HepG2 (cell line): Measurements from ENCODE around the gene LIM2. TPM values are rescaled to one million over a fixed set of nuclear protein-coding genes. Genes with fewer than 3 reads are reported as not detected.

Experiments used
- ASH2L ChIP-seq: fragments of 300-600, 200-600 bp; sonication (generic); IDR thresholded peaks from 2 replicates; pipeline ENCODE4 v1.7.0; 2017; ENCODE audit warnings: low read depth, mild to moderate bottlenecking, moderate library complexity, mixed read lengths, low read length; ENCODE audit not compliant: insufficient read length
- ATF1 ChIP-seq: IDR thresholded peaks from 2 replicates; pipeline ENCODE4 v1.6.1; 2016; ENCODE audit warnings: mild to moderate bottlenecking, control low read depth
- FOXA3 ChIP-seq: IDR thresholded peaks from 2 replicates; pipeline ENCODE4 v1.6.1; 2016; ENCODE audit warnings: missing genetic modification reagents, missing compliant biosample characterization
- FOXK2 ChIP-seq: fragments of 450-650 bp; IDR thresholded peaks from 2 replicates; pipeline ENCODE4 v1.6.1; 2016
- HDAC2 ChIP-seq: sonication (generic); formaldehyde crosslinking; IDR thresholded peaks from 2 replicates; pipeline ENCODE4 v1.4.0; 2020; ENCODE audit warnings: missing genetic modification reagents
- HNRNPL ChIP-seq: fragments of 200-400 bp; formaldehyde crosslinking; IDR thresholded peaks from 2 replicates; pipeline ENCODE4 v1.6.1; 2017; ENCODE audit warnings: mild to moderate bottlenecking, low read depth, low read length
- HOXA3 ChIP-seq: sonication (generic); formaldehyde crosslinking; IDR thresholded peaks from 2 replicates; pipeline ENCODE4 v1.5.0; 2020; ENCODE audit warnings: missing genetic modification reagents
- MAX ChIP-seq: IDR thresholded peaks from 2 replicates; pipeline ENCODE4 v1.6.1; 2012; ENCODE audit warnings: inconsistent platforms
- NFATC3 ChIP-seq: sonication (generic); formaldehyde crosslinking; IDR thresholded peaks from 2 replicates; pipeline ENCODE4 v1.5.1; 2020; ENCODE audit warnings: mild to moderate bottlenecking, missing genetic modification reagents
- NR0B2 ChIP-seq: sonication (generic); formaldehyde crosslinking; IDR thresholded peaks from 2 replicates; pipeline ENCODE4 v1.4.0; 2020; ENCODE audit warnings: mild to moderate bottlenecking, missing genetic modification reagents
- SATB2 ChIP-seq: sonication (generic); formaldehyde crosslinking; IDR thresholded peaks from 2 replicates; pipeline ENCODE4 v1.5.0; 2020; ENCODE audit warnings: missing genetic modification reagents
- SMARCC2 ChIP-seq: fragments of 450-650 bp; IDR thresholded peaks from 2 replicates; pipeline ENCODE4 v1.6.1; 2017; ENCODE audit warnings: antibody characterized with exemption, mild to moderate bottlenecking
- SOX5 ChIP-seq: IDR thresholded peaks from 2 replicates; pipeline ENCODE4 v1.6.1; 2016; ENCODE audit warnings: borderline replicate concordance
- TBP ChIP-seq: sonication (generic); formaldehyde crosslinking; IDR thresholded peaks from 2 replicates; pipeline ENCODE4 v1.5.0; 2020; ENCODE audit warnings: missing genetic modification reagents
- XRCC5 ChIP-seq: fragments of 200-400 bp; formaldehyde crosslinking; optimal IDR thresholded peaks from 2 replicates; pipeline ENCODE3; 2017; ENCODE audit warnings: mild to moderate bottlenecking, low read length
- ZNF230 ChIP-seq: sonication (generic); formaldehyde crosslinking; IDR thresholded peaks from 2 replicates; pipeline ENCODE4 v1.4.0; 2020; ENCODE audit warnings: mild to moderate bottlenecking, missing genetic modification reagents
- ZNF232 ChIP-seq: sonication (generic); formaldehyde crosslinking; IDR thresholded peaks from 2 replicates; pipeline ENCODE4 v1.4.0; 2020; ENCODE audit warnings: missing genetic modification reagents, borderline replicate concordance
- ZNF280B ChIP-seq: sonication (generic); formaldehyde crosslinking; IDR thresholded peaks from 2 replicates; pipeline ENCODE4 v1.5.0; 2020; ENCODE audit warnings: missing genetic modification reagents, mild to moderate bottlenecking, borderline replicate concordance
- ZNF672 ChIP-seq: sonication (generic); formaldehyde crosslinking; IDR thresholded peaks from 2 replicates; pipeline ENCODE4 v1.8.1; 2022; ENCODE audit warnings: missing genetic modification reagents
- ZNF766 ChIP-seq: sonication (generic); formaldehyde crosslinking; IDR thresholded peaks from 2 replicates; pipeline ENCODE4 v1.5.0; 2020; ENCODE audit warnings: missing genetic modification reagents, borderline replicate concordance
- ZNF770 ChIP-seq: sonication (generic); formaldehyde crosslinking; IDR thresholded peaks from 2 replicates; pipeline ENCODE4 v1.5.0; 2020; ENCODE audit warnings: mild to moderate bottlenecking, missing genetic modification reagents
- ZSCAN12 ChIP-seq: sonication (generic); formaldehyde crosslinking; IDR thresholded peaks from 2 replicates; pipeline ENCODE4 v1.9.0; 2021; ENCODE audit warnings: mild to moderate bottlenecking, missing genetic modification reagents
- polyA plus RNA-seq, 8 experiments: library from polyadenylated mRNA; depleted of rRNA in 3 of 8; stranded (reverse) in 7 of 8; unstranded in 1 of 8; fragments of >200 nt; fragmentation: Illumina TruSeq in 4 of 8; extraction: Trizol in 4 of 8; gene quantifications; 2 replicates each; pipeline versions ENCODE4 v1.2.1 to v1.2.3, GENCODE V29; 2011 to 2016; ENCODE audit warnings: low read depth in 4 of 8, missing spikeins in 1 of 8, mixed read lengths in 1 of 8; ENCODE audit not compliant: insufficient read depth in 1 of 8
- total RNA-seq, 5 experiments: library from RNA; depleted of rRNA; stranded (reverse); fragments of >200 nt; fragmentation: Illumina TruSeq; extraction: Trizol; gene quantifications; 2 replicates each; pipeline ENCODE4 v1.2.3, GENCODE V29; 2016; ENCODE audit warnings: low read depth in 1 of 5
- TF ChIP-seq, protein P1 (sequence below): sonication (generic); formaldehyde crosslinking; IDR thresholded peaks from 2 replicates; pipeline ENCODE4 v1.4.0; 2020; ENCODE audit warnings: mild to moderate bottlenecking, low read depth, missing genetic modification reagents

The LIM2 gene
- total and polyA plus RNA-seq, 2 of the 13 experiments (the other 11 are each of a cell fraction or from before 2014, with no cell fraction given) = 1.3 TPM; not detected in 1

- no peak for TF ChIP-seq NR0B2 (CRISPR knock-in tag)
- no peak for TF ChIP-seq HNRNPL
- TF ChIP-seq NFATC3 = peak; percentile 87; the same call in 1 of the 2 replicates
- TF ChIP-seq ZNF766 = no peak
- TF ChIP-seq SATB2 (CRISPR knock-in tag) = 0 out of 2 replicates have a peak, but pooled peaks have one; percentile 31
- TF ChIP-seq ZSCAN12 (CRISPR knock-in tag) = no peak
- peak; percentile 76; the same call in 1 of the 2 replicates for TF ChIP-seq MAX
- peak; percentile 22; the same call in 1 of the 2 replicates for TF ChIP-seq FOXA3 (CRISPR knock-in tag)
- no peak for TF ChIP-seq ZNF672 (CRISPR knock-in tag)
- TF ChIP-seq ZNF230 (CRISPR knock-in tag) = peak; percentile 63; the same call in 1 of the 2 replicates
- TF ChIP-seq, protein P1, sequence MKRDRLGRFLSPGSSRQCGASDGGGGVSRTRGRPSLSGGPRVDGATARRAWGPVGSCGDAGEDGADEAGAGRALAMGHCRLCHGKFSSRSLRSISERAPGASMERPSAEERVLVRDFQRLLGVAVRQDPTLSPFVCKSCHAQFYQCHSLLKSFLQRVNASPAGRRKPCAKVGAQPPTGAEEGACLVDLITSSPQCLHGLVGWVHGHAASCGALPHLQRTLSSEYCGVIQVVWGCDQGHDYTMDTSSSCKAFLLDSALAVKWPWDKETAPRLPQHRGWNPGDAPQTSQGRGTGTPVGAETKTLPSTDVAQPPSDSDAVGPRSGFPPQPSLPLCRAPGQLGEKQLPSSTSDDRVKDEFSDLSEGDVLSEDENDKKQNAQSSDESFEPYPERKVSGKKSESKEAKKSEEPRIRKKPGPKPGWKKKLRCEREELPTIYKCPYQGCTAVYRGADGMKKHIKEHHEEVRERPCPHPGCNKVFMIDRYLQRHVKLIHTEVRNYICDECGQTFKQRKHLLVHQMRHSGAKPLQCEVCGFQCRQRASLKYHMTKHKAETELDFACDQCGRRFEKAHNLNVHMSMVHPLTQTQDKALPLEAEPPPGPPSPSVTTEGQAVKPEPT (CRISPR knock-in tag) = 0 out of 2 replicates have a peak, but pooled peaks have one; percentile 30
- TF ChIP-seq TBP (CRISPR knock-in tag) = no peak
- TF ChIP-seq ASH2L = peak; percentile 44
- TF ChIP-seq FOXK2 = no peak
- no peak for TF ChIP-seq ZNF770 (CRISPR knock-in tag)
- TF ChIP-seq SOX5 (CRISPR knock-in tag) = peak; percentile 58; the same call in 1 of the 2 replicates
- no peak for TF ChIP-seq ZNF232
- TF ChIP-seq ZNF280B (CRISPR knock-in tag) = 0 out of 2 replicates have a peak, but pooled peaks have one; percentile 12
- peak; percentile 56; the same call in 1 of the 2 replicates for TF ChIP-seq HOXA3
- TF ChIP-seq HDAC2 (CRISPR knock-in tag) = peak; percentile 77
- peak; percentile 78 for TF ChIP-seq XRCC5
- no peak for TF ChIP-seq SMARCC2
- TF ChIP-seq ATF1 (CRISPR knock-in tag) = no peak
These were observed 20.0 kb downstream of the LIM2 start (continued) for GRCh38 chr19:51367565-51368365.
